Stimulated activated CD8-positive, alpha-beta memory T cell treated with anti-CD3 and anti-CD28 coated beads, Interleukin-4, amount 100 ng/mL, for 24 hours (primary cell): ENCODE data around the gene SLC38A11.

ENCODE experiments used
- DNase-seq: peaks from one replicate; pipeline ENCODE4 v3.0.0-alpha.2; 2020; ENCODE audit warnings: low read depth

SLC38A11 gene

GRCh38 chr2:164969909-164970690 lies 14.8 kb upstream of the SLC38A11 start:
- DNase-seq = no peak

GRCh38 chr2:164967781-164968228 lies 12.5 kb upstream of the SLC38A11 start:
- no peak for DNase-seq

GRCh38 chr2:164967361-164967760 lies 12.0 kb upstream of the SLC38A11 start:
- DNase-seq = no peak

- no peak for DNase-seq
Measured at GRCh38 chr2:164964700-164965099, 9.4 kb upstream of the SLC38A11 start.

- DNase-seq = no peak
Measured at GRCh38 chr2:164960159-164960558, 4.8 kb upstream of the SLC38A11 start.

- DNase-seq = no peak
Measured at GRCh38 chr2:164954186-164954585, 1.1 kb downstream of the SLC38A11 start.

- DNase-seq = no peak
Measured at GRCh38 chr2:164953279-164953678, 2.0 kb downstream of the SLC38A11 start.

GRCh38 chr2:164952057-164952702 lies 3.1 kb downstream of the SLC38A11 start:
- no peak for DNase-seq

GRCh38 chr2:164948540-164948939 lies 6.8 kb downstream of the SLC38A11 start:
- DNase-seq = no peak

- DNase-seq = no peak
Measured at GRCh38 chr2:164947281-164947680, 8.0 kb downstream of the SLC38A11 start.

GRCh38 chr2:164943289-164943688 lies 12.0 kb downstream of the SLC38A11 start:
- no peak for DNase-seq

- DNase-seq = no peak
Measured at GRCh38 chr2:164937864-164938401, 17.4 kb downstream of the SLC38A11 start.

GRCh38 chr2:164935118-164936101 lies 19.9 kb downstream of the SLC38A11 start:
- no peak for DNase-seq

GRCh38 chr2:164934401-164935117 lies 20.8 kb downstream of the SLC38A11 start:
- no peak for DNase-seq

- DNase-seq = no peak
Measured at GRCh38 chr2:164933671-164934189, 21.6 kb downstream of the SLC38A11 start.

- no peak for DNase-seq
Measured at GRCh38 chr2:164932377-164932776, 22.9 kb downstream of the SLC38A11 start.

- DNase-seq = no peak
Measured at GRCh38 chr2:164928101-164928673, 27.1 kb downstream of the SLC38A11 start.

GRCh38 chr2:164922134-164922533 lies 33.2 kb downstream of the SLC38A11 start:
- no peak for DNase-seq

- no peak for DNase-seq
Measured at GRCh38 chr2:164920430-164920829, 34.9 kb downstream of the SLC38A11 start.

- DNase-seq = no peak
Measured at GRCh38 chr2:164917296-164917903, 37.9 kb downstream of the SLC38A11 start.
